SJSA1 (cell line): ENCODE results near the gene BRAF. TPM values are rescaled to one million over a fixed set of nuclear protein-coding genes. Genes with fewer than 3 reads are reported as not detected.

Experiments used
- DNase-seq, 2 experiments: peaks; one replicate each; pipeline ENCODE4 v3.0.0-alpha.2; 2015 to 2020; ENCODE audit warnings: low spot score in 2 of 2, low read depth in 1 of 2
- H3K27ac ChIP-seq: fragments of 250-450 bp; sonication (Bioruptor Pico); 2 replicates; pipeline ENCODE4 v1.5.1; 2020; ENCODE audit warnings: mild to moderate bottlenecking, moderate library complexity
- H3K27me3 ChIP-seq: fragments of 250-450 bp; sonication (Bioruptor Pico); replicated peaks from 2 replicates; pipeline ENCODE4 v1.5.1; 2020; ENCODE audit warnings: mild to moderate bottlenecking, moderate library complexity
- H3K36me3 ChIP-seq: fragments of 250-450 bp; sonication (Bioruptor Pico); 2 replicates; pipeline ENCODE4 v1.5.1; 2020; ENCODE audit warnings: mild to moderate bottlenecking
- H3K4me1 ChIP-seq: fragments of 250-450 bp; sonication (Bioruptor Pico); replicated peaks from 2 replicates; pipeline ENCODE4 v1.6.1; 2021; ENCODE audit warnings: mild to moderate bottlenecking
- H3K4me3 ChIP-seq: fragments of 250-450 bp; sonication (Bioruptor Pico); 2 replicates; pipeline ENCODE4 v1.5.1; 2020; ENCODE audit warnings: mild to moderate bottlenecking
- H3K9me3 ChIP-seq: fragments of 250-450 bp; sonication (Bioruptor Pico); replicated peaks from 2 replicates; pipeline ENCODE4 v1.5.1; 2020; ENCODE audit warnings: mild to moderate bottlenecking
- total RNA-seq: library from RNA; depleted of rRNA; stranded (reverse); fragments of >200 nt; shearing (Covaris generic); gene quantifications from 2 replicates; pipeline ENCODE4 v1.2.3, GENCODE V29; 2014

BRAF gene
- total RNA-seq, 1 experiment from 2014 or later: 10.5 TPM

- Histone ChIP-seq H3K9me3 (no peaks in the 10 kb centered on the region), H3K4me3 (no peak overlapping the region), H3K36me3 (no peaks in the 10 kb centered on the region), H3K4me1 (no peaks in the 10 kb centered on the region; the same call in 1 of the 2 replicates), H3K27me3 (no peaks in the 10 kb centered on the region), H3K27ac (no peak overlapping the region)
- DNase-seq: no peak
Observed at GRCh38 chr7:140881507-140882228, 43.1 kb downstream of the BRAF start.

GRCh38 chr7:140877249-140877524, 47.5 kb downstream of the BRAF start:
- Histone ChIP-seq H3K4me3 (no peak overlapping the region), H3K27me3 (no peaks in the 10 kb centered on the region), H3K36me3 (no peaks in the 10 kb centered on the region), H3K4me1 (no peaks in the 10 kb centered on the region; the same call in 1 of the 2 replicates), H3K27ac (no peak overlapping the region), H3K9me3 (no peaks in the 10 kb centered on the region)
- DNase-seq: no peak

- H3K27me3 ChIP-seq: no peaks in the 10 kb centered on the region
- no peaks in the 10 kb centered on the region for H3K9me3 ChIP-seq
- H3K36me3 ChIP-seq: no peaks in the 10 kb centered on the region
- no peak overlapping the region for H3K4me3 ChIP-seq
- H3K27ac ChIP-seq: no peak overlapping the region
- no peaks in the 10 kb centered on the region; the same call in 1 of the 2 replicates for H3K4me1 ChIP-seq
- DNase-seq: peak in 1 of 2 experiments; percentile 35
Observed at GRCh38 chr7:140876519-140877248, 48.0 kb downstream of the BRAF start.

- no peaks in the 10 kb centered on the region for H3K36me3 ChIP-seq
- H3K27me3 ChIP-seq: no peaks in the 10 kb centered on the region
- DNase-seq: no peak
- H3K27ac ChIP-seq: no peak overlapping the region
- H3K9me3 ChIP-seq: no peaks in the 10 kb centered on the region
- no peak overlapping the region for H3K4me3 ChIP-seq
- H3K4me1 ChIP-seq: no peaks in the 10 kb centered on the region; the same call in 1 of the 2 replicates
Observed at GRCh38 chr7:140873434-140873833, 51.3 kb downstream of the BRAF start.

- Histone ChIP-seq H3K4me1 (no peaks in the 10 kb centered on the region), H3K27ac (no peak overlapping the region), H3K9me3 (no peaks in the 10 kb centered on the region), H3K36me3 (no peaks in the 10 kb centered on the region), H3K27me3 (no peaks in the 10 kb centered on the region), H3K4me3 (no peak overlapping the region)
- no peak for DNase-seq
Observed at GRCh38 chr7:140870003-140870402, 54.7 kb downstream of the BRAF start.

- Histone ChIP-seq H3K27me3 (no peaks in the 10 kb centered on the region), H3K4me1 (no peaks in the 10 kb centered on the region), H3K27ac (no peak overlapping the region), H3K4me3 (no peak overlapping the region), H3K36me3 (no peaks in the 10 kb centered on the region), H3K9me3 (no peaks in the 10 kb centered on the region)
- no peak for DNase-seq
Observed at GRCh38 chr7:140869430-140869829, 55.3 kb downstream of the BRAF start.

GRCh38 chr7:140867467-140868462, 57.0 kb downstream of the BRAF start:
- no peak overlapping the region for H3K4me3 ChIP-seq
- no peak overlapping the region for H3K27ac ChIP-seq
- no peaks in the 10 kb centered on the region for H3K9me3 ChIP-seq
- no peak for DNase-seq
- H3K27me3 ChIP-seq: no peaks in the 10 kb centered on the region
- no peaks in the 10 kb centered on the region for H3K4me1 ChIP-seq
- H3K36me3 ChIP-seq: 0 out of 2 replicates have a peak, but pooled peaks cover 3% of the 10 kb centered on the region

- Histone ChIP-seq H3K27me3 (no peaks in the 10 kb centered on the region), H3K36me3 (0 out of 2 replicates have a peak, but pooled peaks cover 3% of the 10 kb centered on the region), H3K4me3 (no peak overlapping the region), H3K27ac (no peak overlapping the region), H3K9me3 (no peaks in the 10 kb centered on the region), H3K4me1 (no peaks in the 10 kb centered on the region)
- no peak for DNase-seq
Observed at GRCh38 chr7:140866926-140867325, 57.8 kb downstream of the BRAF start.

GRCh38 chr7:140864732-140865131, 60.0 kb downstream of the BRAF start:
- DNase-seq: no peak
- Histone ChIP-seq H3K9me3 (no peaks in the 10 kb centered on the region), H3K36me3 (0 out of 2 replicates have a peak, but pooled peaks cover 3% of the 10 kb centered on the region), H3K4me3 (no peak overlapping the region), H3K27me3 (no peaks in the 10 kb centered on the region), H3K4me1 (no peaks in the 10 kb centered on the region), H3K27ac (no peak overlapping the region)

- DNase-seq: no peak
- H3K4me1 ChIP-seq: no peaks in the 10 kb centered on the region
- H3K4me3 ChIP-seq: no peak overlapping the region
- H3K36me3 ChIP-seq: 0 out of 2 replicates have a peak, but pooled peaks cover 3% of the 10 kb centered on the region
- H3K27ac ChIP-seq: no peak overlapping the region
- H3K9me3 ChIP-seq: no peaks in the 10 kb centered on the region
- no peaks in the 10 kb centered on the region for H3K27me3 ChIP-seq
Observed at GRCh38 chr7:140863867-140864266, 60.9 kb downstream of the BRAF start.

- H3K9me3 ChIP-seq: no peaks in the 10 kb centered on the region
- 0 out of 2 replicates have a peak, but pooled peaks cover 3% of the 10 kb centered on the region for H3K36me3 ChIP-seq
- no peak overlapping the region for H3K27ac ChIP-seq
- H3K27me3 ChIP-seq: no peaks in the 10 kb centered on the region
- no peak overlapping the region for H3K4me3 ChIP-seq
- no peak for DNase-seq
- H3K4me1 ChIP-seq: no peaks in the 10 kb centered on the region
Observed at GRCh38 chr7:140863184-140863583, 61.5 kb downstream of the BRAF start.

GRCh38 chr7:140857048-140857447, 67.7 kb downstream of the BRAF start:
- Histone ChIP-seq H3K4me3 (no peak overlapping the region), H3K27ac (no peak overlapping the region), H3K4me1 (no peaks in the 10 kb centered on the region), H3K27me3 (no peaks in the 10 kb centered on the region), H3K36me3 (no peaks in the 10 kb centered on the region), H3K9me3 (no peaks in the 10 kb centered on the region)
- no peak for DNase-seq

GRCh38 chr7:140841166-140841715, 83.5 kb downstream of the BRAF start:
- no peaks in the 10 kb centered on the region for H3K4me1 ChIP-seq
- no peak for DNase-seq
- H3K36me3 ChIP-seq: no peaks in the 10 kb centered on the region
- no peaks in the 10 kb centered on the region for H3K9me3 ChIP-seq
- no peak overlapping the region for H3K4me3 ChIP-seq
- H3K27me3 ChIP-seq: no peaks in the 10 kb centered on the region
- no peak overlapping the region for H3K27ac ChIP-seq
